ENCODE data around the gene RGS7. TPM values are rescaled to one million over a fixed set of nuclear protein-coding genes. Genes with fewer than 3 reads are reported as not detected.
A peak's percentile ranks its signal among the peaks of the same experiment; 100 is the strongest.

Gene RGS7
- total RNA-seq, 1 donor from 2014 or later = 2.5 TPM

- peaks cover 12% of the 10 kb centered on the region for H3K9me3 Mint-ChIP-seq
- DNase-seq (ENCODE audit: extremely low spot score, unreplicated experiment) = no peak
- no peak overlapping the region for H3K27ac Mint-ChIP-seq
- H3K36me3 Mint-ChIP-seq = no peaks in the 10 kb centered on the region
- H3K4me3 Mint-ChIP-seq = no peak overlapping the region
- TF ChIP-seq CTCF (conservative IDR thresholded peaks at IDR 0.05) = no peak
- H3K4me1 Mint-ChIP-seq (ENCODE audit: unreplicated experiment) = no peaks in the 10 kb centered on the region
- peaks cover 3% of the 10 kb centered on the region for H3K27me3 Mint-ChIP-seq
These were observed 193.6 kb downstream of the RGS7 start for GRCh38 chr1:241163363-241163762.

- H3K27me3 Mint-ChIP-seq = peaks cover 3% of the 10 kb centered on the region
- H3K4me3 Mint-ChIP-seq = no peak overlapping the region
- H3K4me1 Mint-ChIP-seq (ENCODE audit: unreplicated experiment) = peaks cover 4% of the 10 kb centered on the region
- H3K9me3 Mint-ChIP-seq = peaks cover 7% of the 10 kb centered on the region
- H3K36me3 Mint-ChIP-seq = no peaks in the 10 kb centered on the region
- TF ChIP-seq CTCF (conservative IDR thresholded peaks at IDR 0.05) = no peak
- DNase-seq (ENCODE audit: extremely low spot score, unreplicated experiment) = no peak
- no peak overlapping the region for H3K27ac Mint-ChIP-seq
These were observed 195.8 kb downstream of the RGS7 start for GRCh38 chr1:241161188-241161689.

GRCh38 chr1:241157435-241157834 is 199.6 kb downstream of the RGS7 start:
- TF ChIP-seq CTCF (conservative IDR thresholded peaks at IDR 0.05) = no peak
- H3K4me1 Mint-ChIP-seq (ENCODE audit: unreplicated experiment) = peaks cover 4% of the 10 kb centered on the region
- DNase-seq (ENCODE audit: extremely low spot score, unreplicated experiment) = no peak
- no peaks in the 10 kb centered on the region for H3K36me3 Mint-ChIP-seq
- no peaks in the 10 kb centered on the region for H3K27me3 Mint-ChIP-seq
- no peak overlapping the region for H3K4me3 Mint-ChIP-seq
- no peak overlapping the region for H3K27ac Mint-ChIP-seq
- peaks cover 10% of the 10 kb centered on the region for H3K9me3 Mint-ChIP-seq

GRCh38 chr1:241156231-241156965 is 200.6 kb downstream of the RGS7 start:
- no peaks in the 10 kb centered on the region for H3K36me3 Mint-ChIP-seq
- H3K9me3 Mint-ChIP-seq = peaks cover 10% of the 10 kb centered on the region
- no peak overlapping the region for H3K4me3 Mint-ChIP-seq
- peaks cover 4% of the 10 kb centered on the region for H3K4me1 Mint-ChIP-seq (ENCODE audit: unreplicated experiment)
- no peak for DNase-seq (ENCODE audit: extremely low spot score, unreplicated experiment)
- no peak for TF ChIP-seq CTCF (conservative IDR thresholded peaks at IDR 0.05)
- H3K27ac Mint-ChIP-seq = peak overlapping the region; percentile 14
- no peaks in the 10 kb centered on the region for H3K27me3 Mint-ChIP-seq

- H3K4me3 Mint-ChIP-seq = no peak overlapping the region
- no peaks in the 10 kb centered on the region for H3K27me3 Mint-ChIP-seq
- no peak overlapping the region for H3K27ac Mint-ChIP-seq
- H3K9me3 Mint-ChIP-seq = peaks cover 5% of the 10 kb centered on the region
- no peak for TF ChIP-seq CTCF (conservative IDR thresholded peaks at IDR 0.05)
- H3K36me3 Mint-ChIP-seq = no peaks in the 10 kb centered on the region
- no peaks in the 10 kb centered on the region for H3K4me1 Mint-ChIP-seq (ENCODE audit: unreplicated experiment)
- no peak for DNase-seq (ENCODE audit: extremely low spot score, unreplicated experiment)
These were observed 211.1 kb downstream of the RGS7 start for GRCh38 chr1:241145881-241146280.
